ENCODE measurements around the gene GLIPR1L1. TPM values are rescaled to one million over a fixed set of nuclear protein-coding genes. Genes with fewer than 3 reads are reported as not detected.

GLIPR1L1 gene
- total RNA-seq, 1 experiment from 2014 or later, result not detected

- TF ChIP-seq, protein P1, sequence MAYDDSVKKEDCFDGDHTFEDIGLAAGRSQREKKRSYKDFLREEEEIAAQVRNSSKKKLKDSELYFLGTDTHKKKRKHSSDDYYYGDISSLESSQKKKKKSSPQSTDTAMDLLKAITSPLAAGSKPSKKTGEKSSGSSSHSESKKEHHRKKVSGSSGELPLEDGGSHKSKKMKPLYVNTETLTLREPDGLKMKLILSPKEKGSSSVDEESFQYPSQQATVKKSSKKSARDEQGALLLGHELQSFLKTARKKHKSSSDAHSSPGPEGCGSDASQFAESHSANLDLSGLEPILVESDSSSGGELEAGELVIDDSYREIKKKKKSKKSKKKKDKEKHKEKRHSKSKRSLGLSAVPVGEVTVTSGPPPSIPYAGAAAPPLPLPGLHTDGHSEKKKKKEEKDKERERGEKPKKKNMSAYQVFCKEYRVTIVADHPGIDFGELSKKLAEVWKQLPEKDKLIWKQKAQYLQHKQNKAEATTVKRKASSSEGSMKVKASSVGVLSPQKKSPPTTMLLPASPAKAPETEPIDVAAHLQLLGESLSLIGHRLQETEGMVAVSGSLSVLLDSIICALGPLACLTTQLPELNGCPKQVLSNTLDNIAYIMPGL (CRISPR knock-in tag; IDR thresholded peaks at IDR 0.05), result no peak
- TF ChIP-seq TP53 (CRISPR knock-in tag; IDR thresholded peaks at IDR 0.05) (no peak), ZNF219 (CRISPR knock-in tag; IDR thresholded peaks at IDR 0.05; ENCODE audit: borderline replicate concordance) (no peak)
- TF ChIP-seq, protein P2, sequence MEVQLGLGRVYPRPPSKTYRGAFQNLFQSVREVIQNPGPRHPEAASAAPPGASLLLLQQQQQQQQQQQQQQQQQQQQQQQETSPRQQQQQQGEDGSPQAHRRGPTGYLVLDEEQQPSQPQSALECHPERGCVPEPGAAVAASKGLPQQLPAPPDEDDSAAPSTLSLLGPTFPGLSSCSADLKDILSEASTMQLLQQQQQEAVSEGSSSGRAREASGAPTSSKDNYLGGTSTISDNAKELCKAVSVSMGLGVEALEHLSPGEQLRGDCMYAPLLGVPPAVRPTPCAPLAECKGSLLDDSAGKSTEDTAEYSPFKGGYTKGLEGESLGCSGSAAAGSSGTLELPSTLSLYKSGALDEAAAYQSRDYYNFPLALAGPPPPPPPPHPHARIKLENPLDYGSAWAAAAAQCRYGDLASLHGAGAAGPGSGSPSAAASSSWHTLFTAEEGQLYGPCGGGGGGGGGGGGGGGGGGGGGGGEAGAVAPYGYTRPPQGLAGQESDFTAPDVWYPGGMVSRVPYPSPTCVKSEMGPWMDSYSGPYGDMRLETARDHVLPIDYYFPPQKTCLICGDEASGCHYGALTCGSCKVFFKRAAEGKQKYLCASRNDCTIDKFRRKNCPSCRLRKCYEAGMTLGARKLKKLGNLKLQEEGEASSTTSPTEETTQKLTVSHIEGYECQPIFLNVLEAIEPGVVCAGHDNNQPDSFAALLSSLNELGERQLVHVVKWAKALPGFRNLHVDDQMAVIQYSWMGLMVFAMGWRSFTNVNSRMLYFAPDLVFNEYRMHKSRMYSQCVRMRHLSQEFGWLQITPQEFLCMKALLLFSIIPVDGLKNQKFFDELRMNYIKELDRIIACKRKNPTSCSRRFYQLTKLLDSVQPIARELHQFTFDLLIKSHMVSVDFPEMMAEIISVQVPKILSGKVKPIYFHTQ (CRISPR knock-in tag; IDR thresholded peaks at IDR 0.05), result no peak
- TF ChIP-seq, protein P3, sequence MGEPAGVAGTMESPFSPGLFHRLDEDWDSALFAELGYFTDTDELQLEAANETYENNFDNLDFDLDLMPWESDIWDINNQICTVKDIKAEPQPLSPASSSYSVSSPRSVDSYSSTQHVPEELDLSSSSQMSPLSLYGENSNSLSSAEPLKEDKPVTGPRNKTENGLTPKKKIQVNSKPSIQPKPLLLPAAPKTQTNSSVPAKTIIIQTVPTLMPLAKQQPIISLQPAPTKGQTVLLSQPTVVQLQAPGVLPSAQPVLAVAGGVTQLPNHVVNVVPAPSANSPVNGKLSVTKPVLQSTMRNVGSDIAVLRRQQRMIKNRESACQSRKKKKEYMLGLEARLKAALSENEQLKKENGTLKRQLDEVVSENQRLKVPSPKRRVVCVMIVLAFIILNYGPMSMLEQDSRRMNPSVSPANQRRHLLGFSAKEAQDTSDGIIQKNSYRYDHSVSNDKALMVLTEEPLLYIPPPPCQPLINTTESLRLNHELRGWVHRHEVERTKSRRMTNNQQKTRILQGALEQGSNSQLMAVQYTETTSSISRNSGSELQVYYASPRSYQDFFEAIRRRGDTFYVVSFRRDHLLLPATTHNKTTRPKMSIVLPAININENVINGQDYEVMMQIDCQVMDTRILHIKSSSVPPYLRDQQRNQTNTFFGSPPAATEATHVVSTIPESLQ (CRISPR knock-in tag; IDR thresholded peaks at IDR 0.05), result no peak
Observed at GRCh38 chr12:75378354-75378753, 43.9 kb downstream of the GLIPR1L1 start (continued).

GRCh38 chr12:75389061-75389460 is 54.6 kb downstream of the GLIPR1L1 start:
- no peak for ATAC-seq
- Mint-ChIP-seq H3K4me1 (peaks cover 20% of the 10 kb centered on the region), H3K27me3 (ENCODE audit: low read depth) (no peaks in the 10 kb centered on the region), H3K36me3 (peaks cover 8% of the 10 kb centered on the region; the same call in 1 of the 2 replicates), H3K27ac (no peak overlapping the region), H3K4me3 (no peak overlapping the region), H3K9me3 (peaks cover 6% of the 10 kb centered on the region; the same call in 1 of the 2 replicates)
- TF ChIP-seq ZNF425 (CRISPR knock-in tag; conservative IDR thresholded peaks at IDR 0.05) (no peak), ZBTB21 (CRISPR knock-in tag; IDR thresholded peaks at IDR 0.05; ENCODE audit: borderline replicate concordance) (no peak), ZNF263 (CRISPR knock-in tag; IDR thresholded peaks at IDR 0.05; ENCODE audit: low read depth) (no peak), JUN (CRISPR knock-in tag; IDR thresholded peaks at IDR 0.05) (no peak), ZNF671 (CRISPR knock-in tag; IDR thresholded peaks at IDR 0.05) (no peak), ZNF317 (CRISPR knock-in tag; IDR thresholded peaks at IDR 0.05; ENCODE audit: borderline replicate concordance, low read depth) (no peak), NR3C1 (CRISPR knock-in tag; conservative IDR thresholded peaks at IDR 0.05; ENCODE audit: low read depth) (no peak), CBFB (CRISPR knock-in tag; IDR thresholded peaks at IDR 0.05; ENCODE audit: low read depth) (no peak), TCF7 (CRISPR knock-in tag; IDR thresholded peaks at IDR 0.05; ENCODE audit: low read depth) (no peak)
- TF ChIP-seq, protein P4, sequence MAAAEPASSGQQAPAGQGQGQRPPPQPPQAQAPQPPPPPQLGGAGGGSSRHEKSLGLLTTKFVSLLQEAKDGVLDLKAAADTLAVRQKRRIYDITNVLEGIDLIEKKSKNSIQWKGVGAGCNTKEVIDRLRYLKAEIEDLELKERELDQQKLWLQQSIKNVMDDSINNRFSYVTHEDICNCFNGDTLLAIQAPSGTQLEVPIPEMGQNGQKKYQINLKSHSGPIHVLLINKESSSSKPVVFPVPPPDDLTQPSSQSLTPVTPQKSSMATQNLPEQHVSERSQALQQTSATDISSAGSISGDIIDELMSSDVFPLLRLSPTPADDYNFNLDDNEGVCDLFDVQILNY (CRISPR knock-in tag; IDR thresholded peaks at IDR 0.05), result no peak
- TF ChIP-seq, protein P5, sequence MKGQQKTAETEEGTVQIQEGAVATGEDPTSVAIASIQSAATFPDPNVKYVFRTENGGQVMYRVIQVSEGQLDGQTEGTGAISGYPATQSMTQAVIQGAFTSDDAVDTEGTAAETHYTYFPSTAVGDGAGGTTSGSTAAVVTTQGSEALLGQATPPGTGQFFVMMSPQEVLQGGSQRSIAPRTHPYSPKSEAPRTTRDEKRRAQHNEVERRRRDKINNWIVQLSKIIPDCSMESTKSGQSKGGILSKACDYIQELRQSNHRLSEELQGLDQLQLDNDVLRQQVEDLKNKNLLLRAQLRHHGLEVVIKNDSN (CRISPR knock-in tag; IDR thresholded peaks at IDR 0.05), result no peak
- CTCF ChIA-PET, result no interaction called here
- POLR2A ChIA-PET, result no interaction called here
- no peak for DNase-seq (ENCODE audit: low spot score)
